ENCODE measurements around the gene KREMEN1.
A peak's percentile ranks its signal among the peaks of the same experiment; 100 is the strongest.

Gene KREMEN1

DNA sequence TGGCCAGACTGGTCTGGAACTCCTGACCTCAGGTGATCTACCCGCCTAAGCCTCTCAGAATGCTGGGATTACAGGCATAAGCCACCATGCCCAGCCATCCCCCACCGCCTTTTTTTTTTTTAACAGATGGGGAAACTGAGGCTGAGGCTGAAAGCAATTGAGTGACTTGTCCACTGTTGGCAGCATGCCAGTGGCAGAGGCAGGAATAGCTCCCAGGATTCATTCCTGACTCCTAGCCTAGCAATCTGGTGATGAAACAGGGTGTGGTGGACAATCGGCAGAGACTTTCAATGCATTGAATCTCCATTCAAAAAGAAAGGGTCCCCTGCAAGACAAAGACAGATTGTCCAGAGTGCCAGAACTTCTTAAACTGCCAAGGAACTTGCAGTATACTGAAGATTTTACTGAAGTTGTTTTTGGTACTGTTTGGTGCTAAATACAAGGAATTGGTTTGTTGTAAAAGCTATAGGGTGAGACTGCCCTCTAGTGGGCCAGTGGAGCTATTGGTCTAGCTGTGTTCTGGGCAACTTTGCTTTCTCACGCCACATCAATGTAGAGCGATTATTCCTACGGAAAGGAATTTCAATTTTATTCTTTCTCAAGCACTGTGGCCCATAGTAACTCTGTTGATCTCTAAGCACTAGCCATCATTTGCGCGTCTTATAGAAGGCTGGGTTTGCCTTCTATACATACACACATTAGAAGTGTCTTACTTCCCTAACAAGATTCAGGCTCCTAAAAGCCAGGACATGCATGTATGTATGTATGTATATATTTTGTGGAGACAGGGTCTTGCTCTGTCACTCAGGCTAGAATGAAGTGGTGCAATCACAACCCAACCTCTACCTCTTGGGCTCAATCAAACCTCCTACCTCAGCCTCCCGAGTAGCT, 32.2 kb upstream of the KREMEN1 start:
- H3K4me3 ChIP-seq (ENCODE audit: low read depth, low read length): no peak overlapping the region
- DNase-seq (ENCODE audit: low read depth): peak; percentile 84
- TF ChIP-seq, protein P1, sequence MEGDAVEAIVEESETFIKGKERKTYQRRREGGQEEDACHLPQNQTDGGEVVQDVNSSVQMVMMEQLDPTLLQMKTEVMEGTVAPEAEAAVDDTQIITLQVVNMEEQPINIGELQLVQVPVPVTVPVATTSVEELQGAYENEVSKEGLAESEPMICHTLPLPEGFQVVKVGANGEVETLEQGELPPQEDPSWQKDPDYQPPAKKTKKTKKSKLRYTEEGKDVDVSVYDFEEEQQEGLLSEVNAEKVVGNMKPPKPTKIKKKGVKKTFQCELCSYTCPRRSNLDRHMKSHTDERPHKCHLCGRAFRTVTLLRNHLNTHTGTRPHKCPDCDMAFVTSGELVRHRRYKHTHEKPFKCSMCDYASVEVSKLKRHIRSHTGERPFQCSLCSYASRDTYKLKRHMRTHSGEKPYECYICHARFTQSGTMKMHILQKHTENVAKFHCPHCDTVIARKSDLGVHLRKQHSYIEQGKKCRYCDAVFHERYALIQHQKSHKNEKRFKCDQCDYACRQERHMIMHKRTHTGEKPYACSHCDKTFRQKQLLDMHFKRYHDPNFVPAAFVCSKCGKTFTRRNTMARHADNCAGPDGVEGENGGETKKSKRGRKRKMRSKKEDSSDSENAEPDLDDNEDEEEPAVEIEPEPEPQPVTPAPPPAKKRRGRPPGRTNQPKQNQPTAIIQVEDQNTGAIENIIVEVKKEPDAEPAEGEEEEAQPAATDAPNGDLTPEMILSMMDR (IDR thresholded peaks at IDR 0.05; ENCODE audit: insufficient read depth, low read depth, low read length, missing control alignments): peak; percentile 93

- TF ChIP-seq, protein P1 (IDR thresholded peaks at IDR 0.05; ENCODE audit: insufficient read depth, low read depth, low read length, missing control alignments): no peak
- DNase-seq (ENCODE audit: low read depth): no peak
- H3K4me3 ChIP-seq (ENCODE audit: low read depth, low read length): no peak overlapping the region
Observed at GRCh38 chr22:29041408-29041807, 31.4 kb upstream of the KREMEN1 start.

GRCh38 chr22:29043906-29044575, 28.8 kb upstream of the KREMEN1 start:
- TF ChIP-seq, protein P1 (IDR thresholded peaks at IDR 0.05; ENCODE audit: insufficient read depth, low read depth, low read length, missing control alignments): no peak
- no peak overlapping the region for H3K4me3 ChIP-seq (ENCODE audit: low read depth, low read length)
- no peak for DNase-seq (ENCODE audit: low read depth)

- H3K4me3 ChIP-seq (ENCODE audit: low read depth, low read length): no peak overlapping the region
- DNase-seq (ENCODE audit: low read depth): no peak
- TF ChIP-seq, protein P1 (IDR thresholded peaks at IDR 0.05; ENCODE audit: insufficient read depth, low read depth, low read length, missing control alignments): no peak
Observed at GRCh38 chr22:29044657-29045176, 28.1 kb upstream of the KREMEN1 start.

DNA sequence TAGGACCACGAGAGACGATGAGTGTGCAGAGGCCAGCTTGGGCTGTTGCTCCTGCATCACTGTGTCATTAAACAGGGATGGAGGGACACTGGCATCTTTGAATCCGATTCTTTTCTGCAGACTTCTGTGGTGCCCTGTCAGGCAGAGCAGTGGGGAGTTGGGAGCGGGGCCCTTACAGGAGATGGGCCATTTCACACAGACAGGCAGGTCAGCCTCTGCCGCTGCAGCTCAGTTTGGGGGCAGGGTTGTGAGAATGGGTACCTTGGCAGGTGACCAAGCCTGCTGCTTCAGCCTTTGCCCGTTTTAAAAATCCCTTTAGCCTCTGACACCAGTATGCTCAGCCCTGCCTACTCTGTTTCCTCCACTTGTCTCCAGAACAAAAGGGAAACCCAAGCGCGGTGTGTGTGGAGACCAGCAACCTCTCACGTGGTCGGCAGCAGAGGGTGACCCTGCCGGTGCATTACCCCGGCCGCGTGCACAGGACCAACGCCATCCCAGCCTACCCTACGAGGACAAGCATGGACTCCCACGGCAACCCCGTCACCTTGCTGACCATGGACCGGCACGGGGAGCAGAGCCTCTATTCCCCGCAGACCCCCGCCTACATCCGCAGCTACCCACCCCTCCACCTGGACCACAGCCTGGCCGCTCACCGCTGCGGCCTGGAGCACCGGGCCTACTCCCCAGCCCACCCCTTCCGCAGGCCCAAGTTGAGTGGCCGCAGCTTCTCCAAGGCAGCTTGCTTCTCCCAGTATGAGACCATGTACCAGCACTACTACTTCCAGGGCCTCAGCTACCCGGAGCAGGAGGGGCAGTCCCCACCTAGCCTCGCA, 23.8 kb upstream of the KREMEN1 start:
- DNase-seq (ENCODE audit: low read depth): no peak
- TF ChIP-seq, protein P1 (IDR thresholded peaks at IDR 0.05; ENCODE audit: insufficient read depth, low read depth, low read length, missing control alignments): no peak

GRCh38 chr22:29049655-29050263, 23.1 kb upstream of the KREMEN1 start:
- no peak for DNase-seq (ENCODE audit: low read depth)
- TF ChIP-seq, protein P1 (IDR thresholded peaks at IDR 0.05; ENCODE audit: insufficient read depth, low read depth, low read length, missing control alignments): no peak
- no peak overlapping the region for H3K4me3 ChIP-seq (ENCODE audit: low read depth, low read length)

More for the DNA sequence above, 23.8 kb upstream of the KREMEN1 start:
- no peak overlapping the region for H3K4me3 ChIP-seq (ENCODE audit: low read depth, low read length)
